GM18873 (cell line): Measurements from ENCODE around the gene MAGI2.

Experiments
- ATAC-seq: cut with Tn5 transposase; IDR thresholded peaks from one replicate; pipeline ENCODE4 v1.9.1; 2021; ENCODE audit warnings: mild to moderate bottlenecking, moderate library complexity, moderate number of reproducible peaks; ENCODE audit not compliant: unreplicated experiment, low FRiP score

Gene MAGI2

DNA sequence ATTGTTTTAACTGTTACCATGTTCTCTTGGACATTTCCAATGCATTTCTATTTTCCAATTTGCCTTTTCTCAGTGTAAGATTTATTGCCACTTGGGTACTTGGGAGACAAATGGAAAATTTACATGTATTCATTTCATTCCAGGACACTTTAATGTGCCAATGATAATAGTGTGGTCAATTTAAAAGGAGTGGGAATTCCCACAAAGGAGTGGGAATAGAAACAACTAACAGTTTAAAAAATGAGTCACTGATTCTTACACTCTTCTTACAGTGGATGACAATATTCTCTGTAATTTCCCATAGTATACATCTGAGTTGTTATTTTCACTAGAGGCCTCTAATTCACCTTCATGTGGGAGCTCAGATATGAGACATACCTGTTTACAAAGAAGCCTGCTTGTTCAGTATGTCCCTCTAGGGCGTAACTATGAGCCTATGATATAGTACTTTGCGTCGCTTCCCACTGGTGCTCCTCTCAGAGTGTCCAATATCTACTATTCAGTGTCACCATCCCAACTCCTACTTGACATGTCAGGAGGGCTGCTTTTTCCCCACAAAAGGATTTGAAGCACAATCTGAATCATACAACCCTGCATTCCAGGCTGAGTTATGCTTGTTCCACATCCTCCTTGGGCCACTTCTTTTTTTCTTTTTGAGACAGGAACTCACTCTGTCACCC is 1353.6 kb downstream of the MAGI2 start:
- ATAC-seq = no peak

DNA sequence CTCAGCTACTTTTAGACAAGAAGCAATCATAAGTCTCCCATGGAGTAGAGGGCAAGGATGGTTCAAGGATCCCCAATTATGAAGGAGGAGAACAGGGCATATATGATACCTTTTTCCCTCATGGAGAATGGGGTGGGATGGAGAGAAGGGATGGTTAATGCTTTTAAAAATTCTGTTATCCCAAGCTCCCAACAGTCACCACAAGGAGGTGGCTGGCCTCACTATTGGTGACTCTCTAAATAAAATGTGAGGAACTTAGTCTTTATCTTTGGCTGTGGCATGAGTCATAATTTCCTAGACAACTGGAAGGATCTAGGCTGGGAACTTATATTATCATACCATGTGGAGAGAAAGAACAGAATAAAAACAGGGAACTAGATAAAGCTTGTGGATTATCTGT is 1357.9 kb downstream of the MAGI2 start:
- ATAC-seq = no peak

DNA sequence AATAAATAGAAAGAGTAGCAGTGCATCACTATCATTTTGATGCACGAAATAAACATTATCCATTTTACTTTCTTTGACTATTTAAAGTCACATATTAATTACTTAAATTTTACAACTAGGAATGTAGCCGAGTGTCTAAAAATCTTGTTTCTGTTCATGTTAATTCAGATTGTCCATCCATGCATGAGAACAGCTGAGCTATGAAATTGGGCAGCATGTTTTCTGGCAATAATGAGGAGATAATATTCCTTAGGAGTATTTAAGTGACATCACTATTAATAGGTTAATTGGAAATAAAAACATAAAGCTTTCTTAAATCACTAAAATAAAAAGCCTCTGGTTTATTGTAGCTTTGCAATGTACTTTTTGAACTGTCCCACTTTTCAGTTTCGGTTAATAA is 1361.1 kb downstream of the MAGI2 start:
- no peak for ATAC-seq

DNA sequence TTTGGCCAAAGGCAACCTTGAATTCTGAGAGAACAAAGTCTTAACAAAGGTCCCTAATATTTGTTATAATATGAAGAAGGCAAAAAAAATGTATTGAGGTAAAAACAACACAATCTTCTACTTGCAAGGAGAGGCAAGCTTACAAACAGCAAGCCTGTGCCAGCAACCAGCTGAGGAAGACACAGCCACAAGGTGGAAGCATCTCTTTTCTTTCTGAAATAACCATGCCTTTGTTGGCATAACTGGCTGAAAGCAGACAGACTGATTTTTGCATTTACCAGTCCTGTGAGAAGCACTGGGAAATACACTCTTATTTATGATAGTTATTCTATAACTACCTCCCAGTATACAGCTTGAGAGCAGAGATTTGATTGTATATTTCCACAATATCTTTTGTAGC is 1362.9 kb downstream of the MAGI2 start:
- ATAC-seq = no peak

DNA sequence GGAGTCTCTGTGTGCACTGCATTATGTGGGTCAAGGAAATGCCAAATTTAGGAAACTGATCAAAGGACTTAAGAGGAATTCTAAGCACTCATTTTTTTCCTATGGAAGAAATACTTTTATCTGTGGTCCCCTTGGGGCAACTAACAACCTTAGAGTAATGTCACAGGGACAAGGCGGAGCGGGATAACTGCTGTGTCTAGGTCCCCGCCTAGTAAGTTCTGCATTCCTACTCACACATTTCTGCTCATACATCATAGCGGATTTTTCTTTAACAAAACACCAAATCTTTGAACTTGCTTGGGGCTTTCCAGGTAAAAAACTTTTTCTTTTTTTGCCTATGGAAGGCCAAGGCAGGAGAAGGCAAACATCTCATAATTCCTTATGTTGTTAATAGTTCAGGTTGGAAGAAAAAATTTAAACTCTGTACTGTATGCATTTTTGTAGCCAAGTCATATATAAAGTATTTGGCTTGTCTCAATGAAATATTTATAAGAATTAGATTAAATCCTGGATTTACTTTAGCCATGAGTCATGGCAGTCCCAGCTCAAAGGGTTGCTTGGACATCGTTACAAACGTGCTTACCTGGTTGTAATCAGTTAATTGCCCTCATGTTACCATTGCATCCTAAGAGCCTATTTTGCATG is 1369.9 kb downstream of the MAGI2 start:
- ATAC-seq = no peak

DNA sequence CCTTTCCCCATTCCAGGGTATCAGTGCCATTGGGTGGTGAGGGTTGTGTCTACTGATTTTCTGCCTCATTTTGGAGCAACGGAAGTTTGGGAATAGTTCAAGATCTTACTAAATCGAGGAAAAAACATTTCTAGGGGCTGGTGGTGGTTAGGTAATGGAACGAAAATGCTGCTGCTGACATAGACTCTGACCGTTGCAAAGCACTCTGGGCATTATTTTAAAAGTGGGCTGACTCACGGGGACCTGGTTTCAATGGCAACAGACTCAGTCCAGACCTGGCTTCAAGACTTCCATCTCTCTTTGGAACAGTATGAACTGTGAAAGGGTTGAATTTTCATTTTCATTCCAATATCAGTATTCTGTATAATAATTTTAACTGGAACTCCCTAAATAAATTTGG is 1370.9 kb downstream of the MAGI2 start:
- ATAC-seq = no peak

DNA sequence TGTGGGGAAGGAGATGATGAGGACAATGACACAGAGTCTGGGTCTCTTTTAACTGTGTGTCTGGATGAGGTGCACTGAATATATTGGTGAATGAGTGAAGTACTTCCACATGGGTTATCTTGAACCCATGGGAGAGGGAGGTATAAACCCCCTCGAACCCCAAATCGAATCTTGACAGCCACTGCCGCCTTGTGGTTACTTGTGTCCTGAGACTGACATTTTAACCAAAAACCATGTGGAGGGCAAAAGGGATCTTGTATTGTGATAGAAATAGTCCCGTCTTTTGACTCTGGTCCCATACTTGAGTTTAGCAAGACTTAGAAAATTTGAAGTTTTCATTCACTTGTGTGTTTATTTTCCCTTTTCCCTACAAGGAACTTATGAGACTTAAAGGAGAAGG is 1371.6 kb downstream of the MAGI2 start:
- no peak for ATAC-seq

DNA sequence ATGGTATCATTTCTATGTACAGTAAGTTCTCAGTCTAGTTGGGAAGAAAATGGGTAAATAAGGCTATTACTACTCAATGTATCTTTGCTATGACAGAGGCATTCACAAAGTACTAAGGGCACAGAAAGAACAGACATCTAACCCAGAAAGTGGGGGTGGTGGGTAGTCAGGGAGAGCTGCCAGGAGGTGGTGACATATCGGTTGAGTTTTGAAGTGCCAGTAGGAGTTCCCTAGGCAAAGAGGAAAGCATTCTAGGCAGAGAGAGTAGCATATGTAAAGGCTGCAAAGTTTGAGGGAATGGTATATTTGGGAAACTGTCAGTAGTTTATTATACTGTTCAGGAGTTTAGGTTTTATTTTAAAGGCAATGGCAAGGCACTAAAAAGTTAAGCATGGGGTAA is 1372.1 kb downstream of the MAGI2 start:
- no peak for ATAC-seq

DNA sequence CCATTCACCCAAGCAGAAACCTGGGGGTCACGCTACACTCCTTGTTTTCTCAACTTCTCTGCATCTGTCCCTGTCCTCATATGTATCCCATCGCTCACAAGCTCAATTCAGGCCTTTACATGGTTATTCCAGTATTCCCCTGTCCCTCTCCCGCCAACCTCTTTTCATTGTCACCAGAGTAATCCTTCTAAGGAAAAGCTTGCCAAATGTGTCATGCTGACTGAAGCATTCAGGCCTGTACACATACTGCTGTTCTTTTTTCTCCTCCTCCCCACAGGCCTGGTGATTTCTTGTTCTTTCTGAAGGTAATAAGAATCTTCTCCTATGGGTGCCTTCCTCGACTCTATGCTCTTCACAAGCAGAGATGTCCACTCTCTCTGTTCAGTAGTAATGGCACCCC is 1372.7 kb downstream of the MAGI2 start:
- no peak for ATAC-seq

DNA sequence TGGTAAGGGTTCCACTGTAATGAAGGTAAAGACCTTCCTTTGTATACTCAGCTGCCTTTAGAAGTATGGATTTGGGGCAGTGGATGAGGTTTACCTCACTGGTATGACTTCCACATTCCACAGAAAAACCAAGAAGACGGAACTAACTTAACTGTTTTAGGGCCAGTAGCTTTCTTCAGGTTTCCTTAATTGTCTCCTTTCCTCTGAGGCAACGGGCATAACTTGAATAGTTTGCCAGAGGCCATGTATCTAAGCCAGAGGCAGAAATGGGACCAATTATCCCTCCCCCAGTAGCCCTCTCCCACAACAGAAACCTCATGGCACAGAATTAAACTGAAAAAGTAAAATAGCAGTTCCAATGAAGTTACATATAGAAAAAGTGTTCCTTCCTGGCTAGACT is 1373.2 kb downstream of the MAGI2 start:
- no peak for ATAC-seq

DNA sequence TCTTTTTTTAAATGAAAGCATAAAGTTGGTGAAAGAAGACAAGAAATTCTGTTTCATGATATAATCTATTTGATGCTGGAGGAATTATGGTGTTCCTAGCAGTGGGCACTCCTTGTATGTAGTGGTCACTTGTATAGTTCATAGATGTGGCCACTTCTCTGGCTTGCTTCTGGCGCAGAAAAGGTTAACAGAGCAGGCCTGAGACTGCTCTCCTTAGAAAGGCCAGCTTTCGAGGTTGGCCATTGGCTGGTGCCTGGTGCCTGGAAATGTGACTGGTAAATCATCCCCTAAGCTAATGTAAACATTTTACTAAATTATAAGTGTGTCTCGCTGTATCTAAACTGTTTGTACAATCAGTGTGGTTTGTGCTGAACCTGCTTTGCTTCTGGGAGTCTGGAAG is 1378.8 kb downstream of the MAGI2 start:
- no peak for ATAC-seq

DNA sequence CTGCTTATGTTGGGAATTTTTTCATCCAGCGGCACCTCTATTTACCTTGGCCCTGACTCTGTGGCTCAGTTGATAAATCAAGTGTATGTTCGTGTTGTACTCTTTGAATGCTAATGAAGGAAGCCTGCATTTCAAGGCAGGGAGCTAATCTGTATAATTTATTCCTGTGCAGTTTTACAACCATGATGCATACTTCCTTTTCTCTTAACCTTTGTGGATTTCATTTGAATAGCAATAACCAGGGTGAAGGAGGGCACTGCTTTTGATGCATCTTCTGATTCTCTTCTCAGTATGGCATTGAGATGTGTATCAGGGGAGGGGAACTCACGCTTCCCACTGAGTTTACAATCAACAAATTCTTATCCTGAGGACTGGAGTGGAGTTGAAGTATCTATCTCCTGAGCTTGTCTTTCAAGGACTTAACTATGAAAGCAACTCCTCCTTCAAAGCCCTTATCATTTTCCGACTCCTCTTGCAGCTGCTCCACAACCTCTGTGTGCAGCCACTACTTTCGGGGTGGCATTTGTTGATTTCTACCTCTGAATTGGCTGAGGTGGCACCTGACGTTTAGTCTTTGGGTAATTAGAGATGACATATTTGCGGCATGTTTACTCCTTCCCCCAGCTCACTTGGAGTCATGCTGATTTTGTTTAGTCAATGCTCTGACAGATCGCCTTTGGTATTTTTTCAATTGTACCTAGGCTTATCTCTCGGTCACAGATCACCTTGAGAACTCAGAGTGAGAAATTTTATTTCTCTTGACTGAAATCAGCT is 1379.7 kb downstream of the MAGI2 start:
- no peak for ATAC-seq

DNA sequence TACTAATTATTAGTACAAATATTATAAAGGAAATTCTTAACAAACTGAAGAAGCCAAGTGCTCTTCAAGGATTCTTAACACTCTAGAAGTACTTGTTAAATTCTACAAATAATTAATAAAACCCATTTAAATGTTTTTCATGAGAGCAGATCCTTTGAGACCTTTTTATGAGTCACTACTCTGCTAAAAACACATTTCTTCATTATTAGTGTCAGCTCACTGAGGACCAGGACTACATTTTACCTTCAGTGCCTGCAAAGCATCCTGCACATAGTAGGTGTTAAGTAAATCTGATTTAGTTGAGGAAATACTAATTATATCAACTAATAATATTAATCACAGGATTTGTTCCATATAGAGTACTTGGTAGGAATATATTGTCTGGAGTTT is 1381.3 kb downstream of the MAGI2 start:
- ATAC-seq = no peak

DNA sequence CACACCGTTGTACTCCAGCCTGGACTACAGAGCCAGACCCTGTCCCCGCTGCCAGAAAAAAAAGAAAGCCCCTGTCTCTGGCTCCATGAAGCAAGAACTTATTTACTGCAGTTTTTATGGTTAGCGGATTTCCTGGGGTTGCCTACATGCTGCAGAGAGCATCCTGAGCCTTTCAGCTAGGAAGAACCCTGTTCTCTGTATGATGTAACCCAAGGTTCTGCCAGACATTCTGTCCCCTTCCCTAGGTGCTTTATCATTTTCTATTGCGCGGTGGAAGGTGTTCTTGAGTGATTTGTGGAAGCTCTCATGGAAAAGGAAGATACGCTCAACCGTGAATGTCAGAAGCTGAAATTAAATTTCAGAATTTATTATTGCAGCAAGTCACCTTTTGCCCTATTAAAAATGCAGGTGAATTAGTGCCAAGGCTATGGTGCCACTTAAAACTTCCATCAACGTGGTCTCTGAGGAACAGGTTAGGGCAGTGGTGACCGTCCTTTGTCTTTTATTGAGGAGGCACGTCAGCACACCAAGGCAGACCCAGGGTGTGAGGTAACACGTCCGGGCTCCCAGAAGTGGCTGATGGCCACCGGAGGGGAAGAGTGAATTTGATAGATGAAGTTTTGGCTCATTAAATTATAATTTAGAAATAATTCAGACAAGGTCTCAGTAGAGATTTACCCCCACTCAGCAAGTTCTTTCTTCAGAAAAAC is 1381.8 kb downstream of the MAGI2 start:
- ATAC-seq = no peak

DNA sequence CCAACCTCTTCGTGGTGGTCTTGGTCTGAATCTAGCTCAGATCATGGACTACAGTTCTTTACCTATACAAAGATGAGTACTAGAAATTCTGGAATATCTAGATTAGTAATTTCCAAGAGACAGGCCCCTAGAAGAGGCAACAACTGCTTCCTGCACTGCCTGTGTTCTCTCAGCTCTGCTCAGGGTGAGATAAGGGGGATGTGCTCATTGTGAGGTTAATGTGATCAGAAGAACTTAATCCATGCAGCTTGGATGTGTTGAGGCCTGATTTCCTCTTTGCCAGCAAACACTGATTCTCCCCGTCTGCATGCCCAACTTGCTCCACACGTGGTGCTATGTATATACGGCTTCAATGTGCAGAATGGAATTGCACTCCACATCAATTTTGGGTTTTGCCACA is 1386.9 kb downstream of the MAGI2 start:
- ATAC-seq = no peak

DNA sequence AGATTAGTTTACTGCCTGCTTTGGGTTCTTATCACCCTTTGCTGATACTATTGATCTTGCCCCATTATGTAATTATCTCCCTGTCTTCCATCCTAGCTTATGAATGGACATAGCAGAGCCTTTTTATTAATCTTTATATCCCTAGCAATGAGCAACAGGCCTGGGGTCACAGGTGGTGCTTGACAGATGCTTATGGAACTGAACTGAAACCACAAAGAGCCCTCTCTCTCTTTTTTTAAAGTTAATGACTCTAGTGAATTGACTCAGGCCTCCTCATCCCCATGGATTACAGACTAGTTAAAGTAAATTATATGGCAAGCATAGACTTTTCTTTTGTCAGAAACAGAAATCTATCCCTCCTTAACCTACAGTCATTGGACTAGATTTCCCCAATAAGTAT is 1389.7 kb downstream of the MAGI2 start:
- no peak for ATAC-seq

DNA sequence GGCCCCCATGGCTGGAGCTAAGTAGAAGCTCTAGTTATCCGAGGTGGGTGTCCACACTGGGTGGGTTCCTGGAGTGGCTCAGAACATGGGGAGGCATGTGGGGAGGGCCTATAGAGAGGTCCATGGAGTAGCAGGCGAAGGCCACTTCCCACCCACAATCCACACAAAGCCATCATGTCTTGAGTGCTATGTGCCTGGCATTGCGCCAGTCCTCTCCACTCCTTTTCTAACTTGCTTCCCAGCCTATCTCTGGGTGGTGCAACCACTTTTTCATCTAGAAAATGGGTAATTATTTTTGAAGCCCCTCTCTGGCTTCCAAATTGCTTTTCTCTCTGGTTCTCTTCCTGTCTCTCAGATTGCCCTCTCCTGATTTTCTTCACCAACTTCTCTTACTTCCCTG is 1391.3 kb downstream of the MAGI2 start:
- ATAC-seq = no peak

DNA sequence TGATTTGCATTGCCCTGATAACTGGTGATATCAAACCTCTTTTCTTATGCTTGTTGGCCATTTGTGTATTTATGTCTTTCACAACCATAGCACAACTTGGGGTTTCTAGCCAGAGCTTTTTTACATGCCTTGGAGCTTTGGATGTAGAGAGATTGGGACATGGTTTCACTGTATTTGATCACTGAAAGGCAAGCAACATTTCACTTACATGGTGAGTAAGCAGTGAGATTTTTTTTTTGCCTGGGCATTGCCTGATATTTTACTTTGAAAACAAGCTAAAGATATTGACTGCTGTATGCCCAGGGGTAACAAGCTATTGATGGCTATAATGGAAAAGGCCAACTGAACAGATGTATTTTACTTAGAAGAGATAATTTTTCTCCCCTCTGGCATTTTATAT is 1395.9 kb downstream of the MAGI2 start:
- ATAC-seq = no peak

DNA sequence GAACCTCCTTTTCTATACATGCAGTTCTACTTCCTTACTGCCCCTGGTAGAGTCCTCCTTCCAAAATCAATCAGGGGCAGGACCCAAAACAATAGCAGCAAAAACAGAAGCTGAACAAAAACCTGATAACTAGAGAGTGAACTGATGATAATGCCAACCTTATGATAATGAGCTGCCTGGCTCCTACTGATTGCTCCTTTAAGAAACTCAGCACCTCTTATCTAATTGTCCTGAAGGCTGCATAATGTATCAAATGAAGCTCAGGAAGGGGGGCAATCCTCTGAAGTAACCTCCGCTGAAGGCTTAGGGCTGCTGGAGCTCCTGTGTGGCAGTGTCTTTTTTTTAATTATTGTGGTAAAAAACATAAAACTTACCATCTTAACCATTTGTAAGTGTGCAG is 1397.9 kb downstream of the MAGI2 start:
- ATAC-seq = no peak

DNA sequence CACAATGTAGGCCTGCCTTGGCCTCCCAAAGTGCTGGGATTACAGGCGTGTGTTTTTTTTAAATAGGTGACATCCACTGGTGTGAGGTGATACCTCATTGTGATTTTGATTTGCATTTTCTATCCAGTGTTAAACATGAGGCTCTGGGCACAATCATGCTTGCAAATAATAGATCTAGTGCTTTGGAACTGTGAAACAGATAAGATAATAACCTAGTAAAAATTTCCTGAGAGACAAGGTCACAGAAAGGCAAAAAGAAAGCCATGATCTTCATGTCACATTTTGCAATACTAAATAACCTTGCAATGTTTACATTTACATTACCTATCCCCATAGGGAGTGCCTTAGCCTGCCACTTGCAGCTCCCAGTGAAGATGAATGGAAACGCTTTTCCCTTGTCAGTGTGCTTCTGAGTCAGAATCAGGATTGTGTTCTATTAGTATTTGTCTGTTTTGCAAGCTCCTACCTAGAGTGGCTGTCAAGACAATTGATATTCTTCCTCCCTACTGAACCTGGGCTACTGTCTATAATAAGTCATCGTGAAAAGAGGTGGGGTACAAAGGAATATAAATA is 1398.4 kb downstream of the MAGI2 start:
- no peak for ATAC-seq

DNA sequence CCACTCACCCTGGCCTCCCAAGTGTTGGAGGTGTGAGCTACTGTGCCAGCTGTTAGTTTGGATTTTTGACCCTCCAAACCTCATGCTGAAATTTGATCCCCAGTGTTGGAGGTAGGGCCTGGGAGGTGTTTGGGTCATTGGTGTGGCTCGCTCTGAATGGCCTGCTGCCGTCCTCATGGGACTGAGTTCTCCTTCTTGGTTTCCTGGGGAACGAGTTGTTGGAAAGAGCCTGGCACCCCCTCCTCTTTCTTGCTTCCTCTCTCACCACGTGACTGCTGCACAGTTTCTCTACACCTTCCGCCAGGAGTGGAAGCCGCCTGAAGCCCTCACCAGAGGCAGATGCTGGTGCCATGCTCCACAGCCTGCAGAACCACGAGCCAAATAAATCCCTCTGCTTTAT is 1401.4 kb downstream of the MAGI2 start:
- ATAC-seq = no peak
